ENCODE results near the gene CDH13.

Gene CDH13

DNA sequence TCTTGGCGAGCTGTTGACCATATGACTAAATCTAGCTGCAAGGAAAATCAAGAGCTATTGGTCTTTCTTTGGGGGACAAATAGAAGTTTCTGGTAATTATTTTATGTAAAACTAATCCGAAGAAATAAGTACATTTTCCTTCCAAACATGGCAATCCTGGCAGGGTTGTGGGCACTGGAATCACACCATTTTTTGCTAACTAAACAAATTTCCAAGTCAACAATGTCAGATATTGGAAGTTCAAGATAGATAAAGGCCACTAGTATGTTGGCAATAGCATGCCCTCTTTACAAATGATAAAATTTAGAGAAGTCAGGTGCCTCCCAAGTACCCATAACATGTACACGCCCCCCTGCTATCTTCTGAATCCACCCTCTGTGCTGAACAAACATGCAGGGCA is 330.4 kb downstream of the CDH13 start:
- Histone ChIP-seq H4K91ac (ENCODE audit: low read length) (no peak overlapping the region), H3K79me1 (replicated peaks; ENCODE audit: low read length, poor library complexity, severe bottlenecking) (peaks cover 9% of the 10 kb centered on the region), H2BK15ac (ENCODE audit: low read depth, poor library complexity, severe bottlenecking) (no peak overlapping the region), H2BK12ac (ENCODE audit: low read length in 2 of 2) (no peak overlapping the region), H3K9me3 (ENCODE audit: control insufficient read depth, low read length) (no peaks in the 10 kb centered on the region), H2BK120ac (ENCODE audit: low read depth, low read length) (no peak overlapping the region), H4K8ac (ENCODE audit: low read length) (no peak overlapping the region), H3K27me3 (ENCODE audit: control insufficient read depth in 1 of 2, insufficient read depth in 1 of 2, low read length in 2 of 2) (no peaks in the 10 kb centered on the region), H3K9ac (ENCODE audit: low read length) (no peak overlapping the region), H3K4ac (ENCODE audit: low read depth in 1 of 2, low read length in 2 of 2) (no peak overlapping the region), H3K36me3 (ENCODE audit: control insufficient read depth in 1 of 2, insufficient read depth in 2 of 2, low read depth in 1 of 2, low read length in 2 of 2) (no peaks in the 10 kb centered on the region), H3K4me1 (ENCODE audit: control insufficient read depth, insufficient read depth, low read depth, low read length) (no peaks in the 10 kb centered on the region), H2AFZ (ENCODE audit: low read depth, low read length) (no peak overlapping the region), H3K23ac (ENCODE audit: low read length in 2 of 2) (no peak overlapping the region), H3K4me3 (ENCODE audit: insufficient read depth in 1 of 2, low read depth in 1 of 2, low read length in 2 of 2) (no peak overlapping the region), H3K27ac (ENCODE audit: low read length, poor library complexity, severe bottlenecking) (no peak overlapping the region), H2AK5ac (ENCODE audit: low read length, severe bottlenecking) (no peak overlapping the region), H3K14ac (ENCODE audit: low read length in 2 of 2) (no peak overlapping the region), H3K18ac (ENCODE audit: low read depth in 1 of 2, low read length in 2 of 2) (no peak overlapping the region), H3K4me2 (ENCODE audit: low read length, poor library complexity, severe bottlenecking) (no peak overlapping the region), H2BK5ac (ENCODE audit: low read depth, low read length, poor library complexity, severe bottlenecking) (no peak overlapping the region)
- no peak for DNase-seq
- 100% methylated on average over 1 of the region's 3 CpGs for WGBS

DNA sequence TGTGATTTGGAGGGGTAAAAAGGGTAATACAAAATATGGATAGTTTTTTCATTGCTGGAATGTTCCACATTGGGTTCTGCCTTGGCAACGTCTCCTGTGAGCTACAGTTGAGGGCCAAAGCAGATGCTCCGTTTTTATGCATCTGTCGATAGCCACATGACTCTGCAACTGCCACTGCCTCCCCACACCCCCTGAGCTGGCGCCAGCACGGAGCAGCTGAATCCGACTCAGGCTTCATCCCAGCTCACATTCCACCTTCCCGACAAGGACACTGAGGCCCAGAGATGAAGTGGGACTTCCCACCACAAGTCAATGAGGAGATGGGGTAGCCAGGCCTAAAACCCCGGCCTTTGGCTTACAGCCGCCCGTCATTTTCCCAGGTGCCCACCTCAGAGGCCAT is 334.1 kb downstream of the CDH13 start:
- H3K4me3 ChIP-seq (ENCODE audit: insufficient read depth in 1 of 2, low read depth in 1 of 2, low read length in 2 of 2): no peak overlapping the region
- H4K91ac ChIP-seq (ENCODE audit: low read length): no peak overlapping the region
- H3K27ac ChIP-seq (ENCODE audit: low read length, poor library complexity, severe bottlenecking): no peak overlapping the region
- no peaks in the 10 kb centered on the region for H3K27me3 ChIP-seq (ENCODE audit: control insufficient read depth in 1 of 2, insufficient read depth in 1 of 2, low read length in 2 of 2)
- no peak overlapping the region for H3K18ac ChIP-seq (ENCODE audit: low read depth in 1 of 2, low read length in 2 of 2)
- no peak overlapping the region for H2BK5ac ChIP-seq (ENCODE audit: low read depth, low read length, poor library complexity, severe bottlenecking)
- no peak overlapping the region for H2AFZ ChIP-seq (ENCODE audit: low read depth, low read length)
- no peak for DNase-seq
- no peak overlapping the region for H3K23ac ChIP-seq (ENCODE audit: low read length in 2 of 2)
- H3K9me3 ChIP-seq (ENCODE audit: control insufficient read depth, low read length): no peaks in the 10 kb centered on the region
- no peak overlapping the region for H3K14ac ChIP-seq (ENCODE audit: low read length in 2 of 2)
- H3K79me1 ChIP-seq (replicated peaks; ENCODE audit: low read length, poor library complexity, severe bottlenecking): peaks cover 12% of the 10 kb centered on the region
- H2AK5ac ChIP-seq (ENCODE audit: low read length, severe bottlenecking): no peak overlapping the region
- H3K4me2 ChIP-seq (ENCODE audit: low read length, poor library complexity, severe bottlenecking): no peak overlapping the region
- no peak overlapping the region for H2BK120ac ChIP-seq (ENCODE audit: low read depth, low read length)
- no peak overlapping the region for H2BK12ac ChIP-seq (ENCODE audit: low read length in 2 of 2)
- WGBS: 94% methylated on average over 10 of the region's 10 CpGs
- no peak overlapping the region for H4K8ac ChIP-seq (ENCODE audit: low read length)
- no peaks in the 10 kb centered on the region for H3K36me3 ChIP-seq (ENCODE audit: control insufficient read depth in 1 of 2, insufficient read depth in 2 of 2, low read depth in 1 of 2, low read length in 2 of 2)
- H2BK15ac ChIP-seq (ENCODE audit: low read depth, poor library complexity, severe bottlenecking): no peak overlapping the region
- no peaks in the 10 kb centered on the region for H3K4me1 ChIP-seq (ENCODE audit: control insufficient read depth, insufficient read depth, low read depth, low read length)
- no peak overlapping the region for H3K9ac ChIP-seq (ENCODE audit: low read length)
- no peak overlapping the region for H3K4ac ChIP-seq (ENCODE audit: low read depth in 1 of 2, low read length in 2 of 2)

DNA sequence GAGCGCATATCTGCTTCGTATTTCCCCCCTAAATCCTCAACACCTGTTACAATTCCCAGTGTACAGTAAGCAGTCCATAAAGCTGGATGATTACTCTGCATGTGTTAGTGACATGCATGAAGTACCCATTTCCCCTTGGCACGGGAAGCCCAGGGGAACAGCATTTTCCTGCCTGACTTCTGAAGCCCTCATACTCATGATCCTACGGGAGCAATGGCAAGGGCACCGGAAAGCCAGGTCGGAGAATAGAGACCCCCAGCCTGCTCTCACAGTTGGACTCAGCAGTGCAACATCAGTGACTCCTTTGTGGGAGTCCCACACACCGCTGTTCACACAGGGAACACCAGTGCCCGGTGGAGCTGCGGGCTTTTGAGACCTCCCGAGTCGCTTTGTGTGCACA is 336.9 kb downstream of the CDH13 start:
- Histone ChIP-seq H3K9ac (ENCODE audit: low read length) (no peak overlapping the region), H3K9me3 (ENCODE audit: control insufficient read depth, low read length) (peaks cover 6% of the 10 kb centered on the region), H3K27me3 (ENCODE audit: control insufficient read depth in 1 of 2, insufficient read depth in 1 of 2, low read length in 2 of 2) (no peaks in the 10 kb centered on the region), H3K18ac (ENCODE audit: low read depth in 1 of 2, low read length in 2 of 2) (no peak overlapping the region), H2AFZ (ENCODE audit: low read depth, low read length) (no peak overlapping the region), H4K8ac (ENCODE audit: low read length) (no peak overlapping the region), H3K36me3 (ENCODE audit: control insufficient read depth in 1 of 2, insufficient read depth in 2 of 2, low read depth in 1 of 2, low read length in 2 of 2) (no peaks in the 10 kb centered on the region), H3K14ac (ENCODE audit: low read length in 2 of 2) (no peak overlapping the region), H3K4me3 (ENCODE audit: insufficient read depth in 1 of 2, low read depth in 1 of 2, low read length in 2 of 2) (no peak overlapping the region), H3K23ac (ENCODE audit: low read length in 2 of 2) (no peak overlapping the region), H3K27ac (ENCODE audit: low read length, poor library complexity, severe bottlenecking) (no peak overlapping the region), H3K4ac (ENCODE audit: low read depth in 1 of 2, low read length in 2 of 2) (no peak overlapping the region), H2BK15ac (ENCODE audit: low read depth, poor library complexity, severe bottlenecking) (no peak overlapping the region), H2BK120ac (ENCODE audit: low read depth, low read length) (no peak overlapping the region), H3K4me2 (ENCODE audit: low read length, poor library complexity, severe bottlenecking) (no peak overlapping the region), H3K79me1 (replicated peaks; ENCODE audit: low read length, poor library complexity, severe bottlenecking) (peaks cover 13% of the 10 kb centered on the region), H4K91ac (ENCODE audit: low read length) (no peak overlapping the region), H2BK5ac (ENCODE audit: low read depth, low read length, poor library complexity, severe bottlenecking) (no peak overlapping the region), H2AK5ac (ENCODE audit: low read length, severe bottlenecking) (no peak overlapping the region), H3K4me1 (ENCODE audit: control insufficient read depth, insufficient read depth, low read depth, low read length) (no peaks in the 10 kb centered on the region), H2BK12ac (ENCODE audit: low read length in 2 of 2) (no peak overlapping the region)
- WGBS: 97% methylated on average over 11 of the region's 11 CpGs
- DNase-seq: no peak

DNA sequence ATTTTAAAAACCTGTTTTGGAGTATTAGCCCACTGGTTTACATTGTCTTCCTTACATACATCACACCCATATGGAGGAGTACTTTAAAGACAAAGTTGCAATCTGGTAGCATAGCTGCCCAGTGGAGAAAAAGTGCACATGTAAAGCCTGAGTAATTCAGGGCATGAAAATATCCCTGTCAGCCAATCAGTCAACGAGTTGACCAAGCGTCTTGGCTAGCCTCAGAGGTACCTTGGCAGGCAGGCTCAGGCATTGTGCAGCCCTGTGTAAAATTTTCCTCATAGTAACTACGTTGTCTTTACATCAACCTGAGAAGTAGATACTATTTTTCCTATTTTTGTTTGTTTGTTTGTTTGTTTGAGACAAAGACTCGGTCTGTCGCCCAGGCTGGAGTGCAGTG is 339.0 kb downstream of the CDH13 start:
- Histone ChIP-seq H3K27ac (ENCODE audit: low read length, poor library complexity, severe bottlenecking) (no peak overlapping the region), H3K9me3 (ENCODE audit: control insufficient read depth, low read length) (peaks cover 6% of the 10 kb centered on the region), H3K79me1 (replicated peaks; ENCODE audit: low read length, poor library complexity, severe bottlenecking) (peaks cover 10% of the 10 kb centered on the region), H3K4me3 (ENCODE audit: insufficient read depth in 1 of 2, low read depth in 1 of 2, low read length in 2 of 2) (no peak overlapping the region), H3K4me2 (ENCODE audit: low read length, poor library complexity, severe bottlenecking) (no peak overlapping the region), H2BK120ac (ENCODE audit: low read depth, low read length) (no peak overlapping the region), H3K18ac (ENCODE audit: low read depth in 1 of 2, low read length in 2 of 2) (no peak overlapping the region), H3K36me3 (ENCODE audit: control insufficient read depth in 1 of 2, insufficient read depth in 2 of 2, low read depth in 1 of 2, low read length in 2 of 2) (no peaks in the 10 kb centered on the region), H3K23ac (ENCODE audit: low read length in 2 of 2) (no peak overlapping the region), H2BK15ac (ENCODE audit: low read depth, poor library complexity, severe bottlenecking) (no peak overlapping the region), H2BK12ac (ENCODE audit: low read length in 2 of 2) (no peak overlapping the region), H2BK5ac (ENCODE audit: low read depth, low read length, poor library complexity, severe bottlenecking) (no peak overlapping the region), H3K4ac (ENCODE audit: low read depth in 1 of 2, low read length in 2 of 2) (no peak overlapping the region), H4K91ac (ENCODE audit: low read length) (no peak overlapping the region), H4K8ac (ENCODE audit: low read length) (no peak overlapping the region), H3K4me1 (ENCODE audit: control insufficient read depth, insufficient read depth, low read depth, low read length) (no peaks in the 10 kb centered on the region), H2AK5ac (ENCODE audit: low read length, severe bottlenecking) (no peak overlapping the region), H3K9ac (ENCODE audit: low read length) (no peak overlapping the region), H3K14ac (ENCODE audit: low read length in 2 of 2) (no peak overlapping the region), H3K27me3 (ENCODE audit: control insufficient read depth in 1 of 2, insufficient read depth in 1 of 2, low read length in 2 of 2) (no peaks in the 10 kb centered on the region), H2AFZ (ENCODE audit: low read depth, low read length) (no peak overlapping the region)
- DNase-seq: no peak
- 98% methylated on average over 4 of the region's 5 CpGs for WGBS
